Panc1 (cell line): Measurements from ENCODE around the gene TNFRSF18. TPM values are rescaled to one million over a fixed set of nuclear protein-coding genes. Genes with fewer than 3 reads are reported as not detected.

Experiments
- ATAC-seq: fragments of 200-7000 bp; cut with Tn5 transposase; 2 replicates; pipeline ENCODE4 v1.9.1; 2020; ENCODE audit warnings: mild to moderate bottlenecking, moderate library complexity
- BruUV-seq: library from RNA; stranded (reverse); fragments of 400-500 nt; replicated peaks from 2 replicates; lab custom pipeline; 2021; lab: Mats Ljungman, UMichigan
- CTCF ChIA-PET: fragments of 300-600 bp; sonication (Branson Sonifier 250); formaldehyde crosslinking; loops from one replicate; lab custom pipeline; 2022; ENCODE audit warnings: antibody characterized with exemption; lab: Charles Lee
- POLR2A ChIA-PET: fragments of 300-600 bp; sonication (Branson Sonifier 250); formaldehyde crosslinking; loops from one replicate; lab custom pipeline; 2022; ENCODE audit warnings: antibody characterized with exemption; lab: Charles Lee
- DNase-seq: peaks from one replicate; pipeline ENCODE4 v3.0.0-alpha.2; 2010; ENCODE audit warnings: low read depth, low spot score
- H3K27ac ChIP-seq: 2 replicates; pipeline ENCODE4 v1.5.1; 2011; ENCODE audit warnings: mild to moderate bottlenecking, low read length, inconsistent platforms
- H3K27me3 ChIP-seq: fragments of 200-500 bp; sonication (Bioruptor generic); 2 replicates; pipeline ENCODE4 v1.6.0; 2014; ENCODE audit warnings: low read length, inconsistent platforms; ENCODE audit not compliant: control insufficient read depth, insufficient read depth
- H3K36me3 ChIP-seq: fragments of 200-500 bp; sonication (Bioruptor generic); 2 replicates; pipeline ENCODE4 v1.5.1; 2014; ENCODE audit warnings: inconsistent platforms, mild to moderate bottlenecking, low read length, moderate library complexity; ENCODE audit not compliant: control insufficient read depth, insufficient read depth
- H3K4me1 ChIP-seq: 2 replicates; pipeline ENCODE4 v1.5.1; 2011; ENCODE audit warnings: inconsistent platforms, mild to moderate bottlenecking, low read length, moderate library complexity; ENCODE audit not compliant: control insufficient read depth, insufficient read depth
- H3K4me3 ChIP-seq, 2 experiments: 2 replicates each; pipeline ENCODE4 v1.5.1; 2011 to 2012; ENCODE audit warnings: low read depth in 2 of 2, low read length in 2 of 2, mild to moderate bottlenecking in 2 of 2, inconsistent platforms in 1 of 2, moderate library complexity in 1 of 2
- H3K9me3 ChIP-seq: fragments of 200-500 bp; sonication (Bioruptor generic); 2 replicates; pipeline ENCODE4 v1.5.1; 2014; ENCODE audit warnings: low read depth, mild to moderate bottlenecking, inconsistent platforms, low read length, moderate library complexity; ENCODE audit not compliant: control insufficient read depth, insufficient read depth
- CTCF ChIP-seq: fragments of 450-650 bp; IDR thresholded peaks from 2 replicates; pipeline ENCODE4 v1.5.1; 2017; ENCODE audit warnings: mild to moderate bottlenecking
- POLR2AphosphoS5 ChIP-seq: IDR thresholded peaks from 2 replicates; pipeline ENCODE4 v1.6.1; 2012; ENCODE audit warnings: mild to moderate bottlenecking, low read depth, low read length, moderate library complexity
- REST ChIP-seq, 2 experiments: IDR thresholded peaks; 2 replicates each; pipeline ENCODE4 v1.6.1; 2011 to 2012; ENCODE audit warnings: low read depth in 2 of 2, control low read depth in 1 of 2, low read length in 1 of 2, mild to moderate bottlenecking in 1 of 2, moderate library complexity in 1 of 2; ENCODE audit not compliant: insufficient read depth in 1 of 2
- SIN3A ChIP-seq: IDR thresholded peaks from 2 replicates; pipeline ENCODE4 v1.6.1; 2012; ENCODE audit warnings: low read depth, mild to moderate bottlenecking, low read length, moderate library complexity, borderline replicate concordance; ENCODE audit not compliant: insufficient read depth
- TCF7L2 ChIP-seq: IDR thresholded peaks from 2 replicates; pipeline ENCODE4 v1.6.1; 2011; ENCODE audit warnings: mild to moderate bottlenecking, low read depth, low read length, inconsistent platforms
- in situ Hi-C: cut with HindIII; loops from 2 replicates; pipeline ENCODE4 v1.10.0; 2016; ENCODE audit warnings: low sequenced_read_pairs, low pct_unique_long_range_greater_than_20kb
- intact Hi-C: fragments of 100-400 bp; cut with micrococcal nuclease; formaldehyde crosslinking; loops from one replicate; pipeline ENCODE4 v1.10.0; 2022; ENCODE audit not compliant: unreplicated experiment
- total RNA-seq: library from RNA; stranded (reverse); gene quantifications from one replicate; pipeline ENCODE4 v1.2.1, GENCODE V29; 2021; ENCODE audit not compliant: unreplicated experiment

The TNFRSF18 gene
- total RNA-seq, 1 experiment from 2014 or later: 4.3 TPM

GRCh38 chr1:1203561-1204424 lies 2.6 kb downstream of the TNFRSF18 start:
- H3K4me1 ChIP-seq: peaks cover 11% of the 10 kb centered on the region
- H3K9me3 ChIP-seq: no peaks in the 10 kb centered on the region
- intact Hi-C loops (no loop called here), in situ Hi-C loops (no loop called here)
- TF ChIP-seq REST (IDR thresholded peaks at IDR 0.05; ENCODE audit: insufficient read depth in 1 of 2, low read depth in 2 of 2, low read length in 1 of 2) (no peak), TCF7L2 (no peak), CTCF (no peak), SIN3A (no peak), POLR2AphosphoS5 (no peak)
- ATAC-seq (no peak), DNase-seq (no peak)
- no peaks in the 10 kb centered on the region for H3K27me3 ChIP-seq
- H3K27ac ChIP-seq: no peak overlapping the region
- CTCF ChIA-PET: no interaction called here
- no TSS peak for BruUV-seq
- H3K4me3 ChIP-seq: no peak overlapping the region
- no peaks in the 10 kb centered on the region for H3K36me3 ChIP-seq
- POLR2A ChIA-PET: no interaction called here

- intact Hi-C loops (no loop called here), in situ Hi-C loops (no loop called here)
- CTCF ChIA-PET: no interaction called here
- H3K27me3 ChIP-seq: no peaks in the 10 kb centered on the region
- POLR2A ChIA-PET: no interaction called here
- no peaks in the 10 kb centered on the region for H3K9me3 ChIP-seq
- no TSS peak for BruUV-seq
- no peak overlapping the region for H3K27ac ChIP-seq
- TF ChIP-seq POLR2AphosphoS5 (no peak), CTCF (no peak), SIN3A (no peak), TCF7L2 (no peak), REST (IDR thresholded peaks at IDR 0.05; ENCODE audit: insufficient read depth in 1 of 2, low read depth in 2 of 2, low read length in 1 of 2) (no peak)
- ATAC-seq (no peak), DNase-seq (no peak)
- no peak overlapping the region for H3K4me3 ChIP-seq
- peaks cover 7% of the 10 kb centered on the region for H3K4me1 ChIP-seq
- H3K36me3 ChIP-seq: no peaks in the 10 kb centered on the region
Measured at GRCh38 chr1:1202831-1203560, 3.4 kb downstream of the TNFRSF18 start.
